Activated T-cell treated with anti-CD3 and anti-CD28 coated beads, Interleukin-2, amount 50 U/mL, for 72 hours (primary cell): Measurements from ENCODE around the gene FREM1. TPM values are rescaled to one million over a fixed set of nuclear protein-coding genes. Genes with fewer than 3 reads are reported as not detected.

Experiments used
- total RNA-seq, 2 donors: library from RNA; stranded (reverse); gene quantifications; one replicate each; pipeline ENCODE4 v1.2.3, GENCODE V29; 2022

The FREM1 gene
- total RNA-seq, 2 donors from 2014 or later = not detected

Other genes starting within 250 kb of the FREM1 start
- 1 to 10 TPM; 7.4 to 7.8 TPM for gene ZDHHC21, start 217.0 kb downstream of the FREM1 start, total RNA-seq
- not detected for gene CER1, start 187.7 kb downstream of the FREM1 start, total RNA-seq